ENCODE results near the gene SPATS2. TPM values are rescaled to one million over a fixed set of nuclear protein-coding genes. Genes with fewer than 3 reads are reported as not detected.
A peak's percentile ranks its signal among the peaks of the same experiment; 100 is the strongest.

SPATS2 gene
- total RNA-seq, 2 experiments from 2014 or later, result 9.2 to 10.8 TPM

DNA sequence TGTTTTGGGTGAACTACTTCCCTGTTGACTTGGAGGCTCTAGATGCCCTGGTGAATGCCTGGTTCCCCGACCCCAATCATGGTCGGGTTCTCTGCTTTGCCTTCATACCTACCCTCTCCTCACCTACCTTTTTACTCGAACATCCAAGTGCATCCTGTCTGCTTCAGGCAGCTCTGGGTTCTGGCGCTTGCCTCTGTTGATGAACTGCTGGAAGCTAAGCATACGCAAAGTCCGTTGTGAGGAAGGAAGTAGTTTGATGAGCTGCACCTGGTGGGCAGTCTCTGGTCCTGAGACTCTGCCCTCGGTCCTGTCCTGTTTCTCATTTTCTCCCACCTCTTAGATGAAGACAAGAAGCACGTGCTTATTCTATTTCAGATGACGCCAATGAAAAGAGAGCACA, 185.2 kb downstream of the SPATS2 start:
- ATAC-seq (no peak), DNase-seq (no peak)
- no peaks in the 10 kb centered on the region for H3K27me3 Mint-ChIP-seq
- no peak overlapping the region for H3K27ac Mint-ChIP-seq
- TF ChIP-seq, protein P1, sequence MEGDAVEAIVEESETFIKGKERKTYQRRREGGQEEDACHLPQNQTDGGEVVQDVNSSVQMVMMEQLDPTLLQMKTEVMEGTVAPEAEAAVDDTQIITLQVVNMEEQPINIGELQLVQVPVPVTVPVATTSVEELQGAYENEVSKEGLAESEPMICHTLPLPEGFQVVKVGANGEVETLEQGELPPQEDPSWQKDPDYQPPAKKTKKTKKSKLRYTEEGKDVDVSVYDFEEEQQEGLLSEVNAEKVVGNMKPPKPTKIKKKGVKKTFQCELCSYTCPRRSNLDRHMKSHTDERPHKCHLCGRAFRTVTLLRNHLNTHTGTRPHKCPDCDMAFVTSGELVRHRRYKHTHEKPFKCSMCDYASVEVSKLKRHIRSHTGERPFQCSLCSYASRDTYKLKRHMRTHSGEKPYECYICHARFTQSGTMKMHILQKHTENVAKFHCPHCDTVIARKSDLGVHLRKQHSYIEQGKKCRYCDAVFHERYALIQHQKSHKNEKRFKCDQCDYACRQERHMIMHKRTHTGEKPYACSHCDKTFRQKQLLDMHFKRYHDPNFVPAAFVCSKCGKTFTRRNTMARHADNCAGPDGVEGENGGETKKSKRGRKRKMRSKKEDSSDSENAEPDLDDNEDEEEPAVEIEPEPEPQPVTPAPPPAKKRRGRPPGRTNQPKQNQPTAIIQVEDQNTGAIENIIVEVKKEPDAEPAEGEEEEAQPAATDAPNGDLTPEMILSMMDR (IDR thresholded peaks at IDR 0.05), result no peak
- intact Hi-C loops (cut with micrococcal nuclease), result no loop called here
- CTCF ChIA-PET, result interaction anchor here (0.6 to 4.8 kb wide), 10 partner anchors 9 to 194 kb away, joined by 3 to 42 read pairs (median 4); partner anchors contain the start of gene MCRS1
- peaks cover 10% of the 10 kb centered on the region for H3K36me3 Mint-ChIP-seq (ENCODE audit: low read depth)
- H3K4me3 Mint-ChIP-seq, result no peak overlapping the region
- no peaks in the 10 kb centered on the region for H3K9me3 Mint-ChIP-seq
- H3K4me1 Mint-ChIP-seq (ENCODE audit: low read depth), result peaks cover 13% of the 10 kb centered on the region
- POLR2A ChIA-PET, result interaction anchor here (1.5 to 2.2 kb wide), 2 partner anchors 10 to 69 kb away, joined by 4 to 6 read pairs; no protein-coding TSS in a partner anchor

DNA sequence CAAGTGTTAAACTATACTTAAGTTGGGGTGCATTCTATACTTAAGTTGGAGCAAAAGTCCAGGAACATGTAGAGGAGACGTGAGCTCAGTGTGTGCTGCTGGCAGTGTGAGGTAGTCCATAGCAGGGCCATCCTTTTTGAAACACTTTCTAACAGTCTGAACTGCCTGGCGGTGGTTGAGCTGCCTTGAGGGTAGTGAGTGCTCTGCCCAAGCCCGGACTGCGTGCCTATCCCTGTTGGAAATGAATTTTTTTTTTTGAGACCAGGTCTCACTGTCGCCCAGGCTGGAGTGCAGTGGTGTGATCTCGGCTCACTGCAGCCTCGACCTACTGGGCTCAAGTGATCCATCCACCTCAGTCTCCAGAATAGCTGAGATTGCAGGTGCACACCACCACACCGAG, 185.6 kb downstream of the SPATS2 start:
- H3K9me3 Mint-ChIP-seq, result no peaks in the 10 kb centered on the region
- intact Hi-C loops (cut with micrococcal nuclease), result no loop called here
- CTCF ChIA-PET, result interaction anchor here (0.6 to 4.8 kb wide), 13 partner anchors 8 to 195 kb away, joined by 3 to 42 read pairs (median 3); partner anchors contain the start of gene MCRS1
- peaks cover 10% of the 10 kb centered on the region for H3K36me3 Mint-ChIP-seq (ENCODE audit: low read depth)
- POLR2A ChIA-PET, result interaction anchor here (1.2 to 2.5 kb wide), 4 partner anchors 11 to 68 kb away, joined by 4 to 9 read pairs (median 5); no protein-coding TSS in a partner anchor
- no peak overlapping the region for H3K27ac Mint-ChIP-seq
- no peak overlapping the region for H3K4me3 Mint-ChIP-seq
- no peaks in the 10 kb centered on the region for H3K27me3 Mint-ChIP-seq
- ATAC-seq (no peak), DNase-seq (no peak)
- H3K4me1 Mint-ChIP-seq (ENCODE audit: low read depth), result peaks cover 10% of the 10 kb centered on the region
- TF ChIP-seq, protein P1 (IDR thresholded peaks at IDR 0.05), result no peak

DNA sequence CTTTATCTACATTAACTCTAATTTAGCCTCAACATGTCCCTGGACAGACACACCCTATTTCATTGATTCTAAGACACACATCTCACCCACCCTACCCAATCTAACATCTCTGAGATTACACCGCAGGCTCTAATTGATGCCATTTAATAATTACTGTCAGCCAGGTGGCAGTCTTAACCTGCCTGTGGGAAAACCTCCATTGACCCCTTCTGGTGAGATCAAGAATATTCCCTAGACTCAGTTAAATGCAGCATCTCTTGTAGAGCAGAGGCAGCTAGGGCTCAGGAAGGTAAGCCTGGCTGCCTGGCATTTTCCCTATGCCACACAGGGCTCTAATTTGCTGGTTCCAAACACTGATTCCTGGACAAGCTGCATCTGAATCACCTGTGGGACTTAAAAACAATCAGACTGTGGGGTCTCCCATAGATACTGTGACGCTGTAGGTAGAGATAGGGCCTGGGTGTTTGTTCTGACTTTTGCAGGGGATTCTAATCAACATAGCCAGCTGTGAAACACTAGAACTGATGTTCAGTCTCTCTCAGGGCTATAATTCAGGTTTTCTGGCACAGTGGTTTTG, 186.3 kb downstream of the SPATS2 start:
- TF ChIP-seq, protein P1 (IDR thresholded peaks at IDR 0.05), result peak; percentile 73

DNA sequence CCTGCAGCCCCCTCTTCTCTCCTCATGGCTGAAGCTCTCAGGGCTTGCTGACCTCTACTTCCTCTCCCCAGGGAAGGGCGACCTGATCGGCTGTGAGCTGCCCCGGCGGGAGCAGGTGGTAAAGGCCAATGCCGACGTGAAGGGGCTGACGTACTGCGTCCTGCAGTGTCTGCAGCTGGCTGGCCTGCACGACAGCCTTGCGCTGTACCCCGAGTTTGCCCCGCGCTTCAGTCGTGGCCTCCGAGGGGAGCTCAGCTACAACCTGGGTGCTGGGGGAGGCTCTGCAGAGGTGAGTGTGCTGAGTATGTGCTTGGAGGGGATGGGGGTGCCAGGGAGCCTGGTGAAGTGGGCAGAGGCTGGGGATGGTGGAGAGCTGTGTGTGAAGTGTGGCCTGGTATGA, 187.0 kb downstream of the SPATS2 start:
- Mint-ChIP-seq H3K4me3 (no peak overlapping the region), H3K9me3 (no peaks in the 10 kb centered on the region), H3K27ac (no peak overlapping the region), H3K27me3 (no peaks in the 10 kb centered on the region), H3K36me3 (ENCODE audit: low read depth) (peaks cover 16% of the 10 kb centered on the region), H3K4me1 (ENCODE audit: low read depth) (no peaks in the 10 kb centered on the region)
- intact Hi-C loops (cut with micrococcal nuclease), result no loop called here
- POLR2A ChIA-PET, result interaction anchor here (0.8 to 2.5 kb wide), 4 partner anchors 8 to 67 kb away, joined by 3 to 9 read pairs (median 4); no protein-coding TSS in a partner anchor
- DNase-seq (no peak), ATAC-seq (no peak)
- CTCF ChIA-PET, result interaction anchor here (0.6 to 4.8 kb wide), 19 partner anchors 8 to 196 kb away, joined by 3 to 42 read pairs (median 4); partner anchors contain the start of genes KCNH3 and MCRS1
- TF ChIP-seq, protein P1 (IDR thresholded peaks at IDR 0.05), result no peak

More for the DNA sequence above, 186.3 kb downstream of the SPATS2 start:
- peaks cover 3% of the 10 kb centered on the region for H3K4me1 Mint-ChIP-seq (ENCODE audit: low read depth)
- no peaks in the 10 kb centered on the region for H3K27me3 Mint-ChIP-seq
- intact Hi-C loops (cut with micrococcal nuclease), result no loop called here
- peaks cover 11% of the 10 kb centered on the region for H3K36me3 Mint-ChIP-seq (ENCODE audit: low read depth)
- H3K4me3 Mint-ChIP-seq, result no peak overlapping the region
- DNase-seq, result peak; percentile 26
- no peaks in the 10 kb centered on the region for H3K9me3 Mint-ChIP-seq
- ChIA-PET CTCF (interaction anchor here (0.6 to 4.8 kb wide), 21 partner anchors 9 to 195 kb away, joined by 3 to 42 read pairs (median 4); partner anchors contain the start of genes KCNH3 and MCRS1), POLR2A (interaction anchor here (0.8 to 2.5 kb wide), 4 partner anchors 9 to 68 kb away, joined by 3 to 9 read pairs (median 5); no protein-coding TSS in a partner anchor)
- peak; percentile 64 for ATAC-seq
- H3K27ac Mint-ChIP-seq, result no peak overlapping the region
